Esophagus squamous epithelium (tissue), 4 donors: ENCODE results near the gene TRIOBP.

Experiments used
- POLR2A ChIP-seq, 4 donors: fragments of 450-650 bp; IDR thresholded peaks; one replicate each; pipeline ENCODE4 v1.6.1; 2017; ENCODE audit warnings: antibody characterized with exemption in 4 of 4, mild to moderate bottlenecking in 4 of 4, moderate library complexity in 3 of 4
- TF ChIP-seq, protein P1 (sequence below), 6 experiments: fragments of 450-650 bp in 4 of 6; fragments of 200-600 bp in 2 of 6; sonication (generic) in 2 of 6; IDR thresholded peaks; one replicate each; pipeline ENCODE4 v1.5.1; 2016 to 2019; ENCODE audit warnings: antibody characterized with exemption in 6 of 6, mild to moderate bottlenecking in 4 of 6, moderate library complexity in 4 of 6

GRCh38 chr22:37713761-37714160, 16.9 kb downstream of the TRIOBP start:
- TF ChIP-seq, protein P1, sequence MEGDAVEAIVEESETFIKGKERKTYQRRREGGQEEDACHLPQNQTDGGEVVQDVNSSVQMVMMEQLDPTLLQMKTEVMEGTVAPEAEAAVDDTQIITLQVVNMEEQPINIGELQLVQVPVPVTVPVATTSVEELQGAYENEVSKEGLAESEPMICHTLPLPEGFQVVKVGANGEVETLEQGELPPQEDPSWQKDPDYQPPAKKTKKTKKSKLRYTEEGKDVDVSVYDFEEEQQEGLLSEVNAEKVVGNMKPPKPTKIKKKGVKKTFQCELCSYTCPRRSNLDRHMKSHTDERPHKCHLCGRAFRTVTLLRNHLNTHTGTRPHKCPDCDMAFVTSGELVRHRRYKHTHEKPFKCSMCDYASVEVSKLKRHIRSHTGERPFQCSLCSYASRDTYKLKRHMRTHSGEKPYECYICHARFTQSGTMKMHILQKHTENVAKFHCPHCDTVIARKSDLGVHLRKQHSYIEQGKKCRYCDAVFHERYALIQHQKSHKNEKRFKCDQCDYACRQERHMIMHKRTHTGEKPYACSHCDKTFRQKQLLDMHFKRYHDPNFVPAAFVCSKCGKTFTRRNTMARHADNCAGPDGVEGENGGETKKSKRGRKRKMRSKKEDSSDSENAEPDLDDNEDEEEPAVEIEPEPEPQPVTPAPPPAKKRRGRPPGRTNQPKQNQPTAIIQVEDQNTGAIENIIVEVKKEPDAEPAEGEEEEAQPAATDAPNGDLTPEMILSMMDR (IDR thresholded peaks at IDR 0.05): no peak
- no peak for TF ChIP-seq POLR2A (IDR thresholded peaks at IDR 0.05)
